Panc1 (cell line): ENCODE data around the gene HEATR3. TPM values are rescaled to one million over a fixed set of nuclear protein-coding genes. Genes with fewer than 3 reads are reported as not detected.

Source experiments
- ATAC-seq: fragments of 200-7000 bp; cut with Tn5 transposase; 2 replicates; pipeline ENCODE4 v1.9.1; 2020; ENCODE audit warnings: mild to moderate bottlenecking, moderate library complexity
- BruUV-seq: library from RNA; stranded (reverse); fragments of 400-500 nt; replicated peaks from 2 replicates; lab custom pipeline; 2021; lab: Mats Ljungman, UMichigan
- CTCF ChIA-PET: fragments of 300-600 bp; sonication (Branson Sonifier 250); formaldehyde crosslinking; loops from one replicate; lab custom pipeline; 2022; ENCODE audit warnings: antibody characterized with exemption; lab: Charles Lee
- POLR2A ChIA-PET: fragments of 300-600 bp; sonication (Branson Sonifier 250); formaldehyde crosslinking; loops from one replicate; lab custom pipeline; 2022; ENCODE audit warnings: antibody characterized with exemption; lab: Charles Lee
- DNase-seq: peaks from one replicate; pipeline ENCODE4 v3.0.0-alpha.2; 2010; ENCODE audit warnings: low read depth, low spot score
- H3K27ac ChIP-seq: 2 replicates; pipeline ENCODE4 v1.5.1; 2011; ENCODE audit warnings: mild to moderate bottlenecking, low read length, inconsistent platforms
- H3K27me3 ChIP-seq: fragments of 200-500 bp; sonication (Bioruptor generic); 2 replicates; pipeline ENCODE4 v1.6.0; 2014; ENCODE audit warnings: low read length, inconsistent platforms; ENCODE audit not compliant: control insufficient read depth, insufficient read depth
- H3K36me3 ChIP-seq: fragments of 200-500 bp; sonication (Bioruptor generic); 2 replicates; pipeline ENCODE4 v1.5.1; 2014; ENCODE audit warnings: inconsistent platforms, mild to moderate bottlenecking, low read length, moderate library complexity; ENCODE audit not compliant: control insufficient read depth, insufficient read depth
- H3K4me1 ChIP-seq: 2 replicates; pipeline ENCODE4 v1.5.1; 2011; ENCODE audit warnings: inconsistent platforms, mild to moderate bottlenecking, low read length, moderate library complexity; ENCODE audit not compliant: control insufficient read depth, insufficient read depth
- H3K4me3 ChIP-seq, 2 experiments: 2 replicates each; pipeline ENCODE4 v1.5.1; 2011 to 2012; ENCODE audit warnings: low read depth in 2 of 2, low read length in 2 of 2, mild to moderate bottlenecking in 2 of 2, inconsistent platforms in 1 of 2, moderate library complexity in 1 of 2
- H3K9me3 ChIP-seq: fragments of 200-500 bp; sonication (Bioruptor generic); 2 replicates; pipeline ENCODE4 v1.5.1; 2014; ENCODE audit warnings: low read depth, mild to moderate bottlenecking, inconsistent platforms, low read length, moderate library complexity; ENCODE audit not compliant: control insufficient read depth, insufficient read depth
- POLR2AphosphoS5 ChIP-seq: IDR thresholded peaks from 2 replicates; pipeline ENCODE4 v1.6.1; 2012; ENCODE audit warnings: mild to moderate bottlenecking, low read depth, low read length, moderate library complexity
- SIN3A ChIP-seq: IDR thresholded peaks from 2 replicates; pipeline ENCODE4 v1.6.1; 2012; ENCODE audit warnings: low read depth, mild to moderate bottlenecking, low read length, moderate library complexity, borderline replicate concordance; ENCODE audit not compliant: insufficient read depth
- TCF7L2 ChIP-seq: IDR thresholded peaks from 2 replicates; pipeline ENCODE4 v1.6.1; 2011; ENCODE audit warnings: mild to moderate bottlenecking, low read depth, low read length, inconsistent platforms
- in situ Hi-C: cut with HindIII; loops from 2 replicates; pipeline ENCODE4 v1.10.0; 2016; ENCODE audit warnings: low sequenced_read_pairs, low pct_unique_long_range_greater_than_20kb
- intact Hi-C: fragments of 100-400 bp; cut with micrococcal nuclease; formaldehyde crosslinking; loops from one replicate; pipeline ENCODE4 v1.10.0; 2022; ENCODE audit not compliant: unreplicated experiment
- total RNA-seq: library from RNA; stranded (reverse); gene quantifications from one replicate; pipeline ENCODE4 v1.2.1, GENCODE V29; 2021; ENCODE audit not compliant: unreplicated experiment
- TF ChIP-seq, protein P1 (sequence below), 2 experiments: IDR thresholded peaks; 2 replicates each; pipeline ENCODE4 v1.6.1; 2011 to 2012; ENCODE audit warnings: low read depth in 2 of 2, control low read depth in 1 of 2, low read length in 1 of 2, mild to moderate bottlenecking in 1 of 2, moderate library complexity in 1 of 2; ENCODE audit not compliant: insufficient read depth in 1 of 2
- TF ChIP-seq, protein P2 (sequence below): fragments of 450-650 bp; IDR thresholded peaks from 2 replicates; pipeline ENCODE4 v1.5.1; 2017; ENCODE audit warnings: mild to moderate bottlenecking

HEATR3 gene
- total RNA-seq, 1 experiment from 2014 or later: 18.6 TPM

DNA sequence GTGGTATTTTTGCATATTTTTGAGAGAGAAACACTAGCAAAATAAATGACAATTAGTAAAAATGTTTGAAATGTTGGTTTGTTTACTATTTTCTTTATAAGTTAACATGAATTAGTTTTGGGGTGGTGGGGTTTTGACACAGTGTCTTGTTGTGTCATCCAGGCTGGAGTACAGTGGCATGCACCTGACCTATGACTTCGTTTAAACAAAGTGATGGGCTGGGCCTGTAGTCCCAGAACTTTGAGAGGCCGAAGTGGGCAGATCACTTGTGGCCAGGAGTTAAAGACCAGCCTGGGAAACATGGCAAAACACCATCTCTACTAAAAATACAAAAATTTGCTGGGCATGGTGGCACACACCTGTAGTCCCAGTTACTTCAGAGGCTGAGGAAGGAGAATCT is 17.9 kb upstream of the HEATR3 start:
- TF ChIP-seq TCF7L2 (no peak), SIN3A (no peak), POLR2AphosphoS5 (no peak)
- TF ChIP-seq, protein P1, sequence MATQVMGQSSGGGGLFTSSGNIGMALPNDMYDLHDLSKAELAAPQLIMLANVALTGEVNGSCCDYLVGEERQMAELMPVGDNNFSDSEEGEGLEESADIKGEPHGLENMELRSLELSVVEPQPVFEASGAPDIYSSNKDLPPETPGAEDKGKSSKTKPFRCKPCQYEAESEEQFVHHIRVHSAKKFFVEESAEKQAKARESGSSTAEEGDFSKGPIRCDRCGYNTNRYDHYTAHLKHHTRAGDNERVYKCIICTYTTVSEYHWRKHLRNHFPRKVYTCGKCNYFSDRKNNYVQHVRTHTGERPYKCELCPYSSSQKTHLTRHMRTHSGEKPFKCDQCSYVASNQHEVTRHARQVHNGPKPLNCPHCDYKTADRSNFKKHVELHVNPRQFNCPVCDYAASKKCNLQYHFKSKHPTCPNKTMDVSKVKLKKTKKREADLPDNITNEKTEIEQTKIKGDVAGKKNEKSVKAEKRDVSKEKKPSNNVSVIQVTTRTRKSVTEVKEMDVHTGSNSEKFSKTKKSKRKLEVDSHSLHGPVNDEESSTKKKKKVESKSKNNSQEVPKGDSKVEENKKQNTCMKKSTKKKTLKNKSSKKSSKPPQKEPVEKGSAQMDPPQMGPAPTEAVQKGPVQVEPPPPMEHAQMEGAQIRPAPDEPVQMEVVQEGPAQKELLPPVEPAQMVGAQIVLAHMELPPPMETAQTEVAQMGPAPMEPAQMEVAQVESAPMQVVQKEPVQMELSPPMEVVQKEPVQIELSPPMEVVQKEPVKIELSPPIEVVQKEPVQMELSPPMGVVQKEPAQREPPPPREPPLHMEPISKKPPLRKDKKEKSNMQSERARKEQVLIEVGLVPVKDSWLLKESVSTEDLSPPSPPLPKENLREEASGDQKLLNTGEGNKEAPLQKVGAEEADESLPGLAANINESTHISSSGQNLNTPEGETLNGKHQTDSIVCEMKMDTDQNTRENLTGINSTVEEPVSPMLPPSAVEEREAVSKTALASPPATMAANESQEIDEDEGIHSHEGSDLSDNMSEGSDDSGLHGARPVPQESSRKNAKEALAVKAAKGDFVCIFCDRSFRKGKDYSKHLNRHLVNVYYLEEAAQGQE (IDR thresholded peaks at IDR 0.05; ENCODE audit: insufficient read depth in 1 of 2, low read depth in 2 of 2, low read length in 1 of 2): no peak
- TF ChIP-seq, protein P2, sequence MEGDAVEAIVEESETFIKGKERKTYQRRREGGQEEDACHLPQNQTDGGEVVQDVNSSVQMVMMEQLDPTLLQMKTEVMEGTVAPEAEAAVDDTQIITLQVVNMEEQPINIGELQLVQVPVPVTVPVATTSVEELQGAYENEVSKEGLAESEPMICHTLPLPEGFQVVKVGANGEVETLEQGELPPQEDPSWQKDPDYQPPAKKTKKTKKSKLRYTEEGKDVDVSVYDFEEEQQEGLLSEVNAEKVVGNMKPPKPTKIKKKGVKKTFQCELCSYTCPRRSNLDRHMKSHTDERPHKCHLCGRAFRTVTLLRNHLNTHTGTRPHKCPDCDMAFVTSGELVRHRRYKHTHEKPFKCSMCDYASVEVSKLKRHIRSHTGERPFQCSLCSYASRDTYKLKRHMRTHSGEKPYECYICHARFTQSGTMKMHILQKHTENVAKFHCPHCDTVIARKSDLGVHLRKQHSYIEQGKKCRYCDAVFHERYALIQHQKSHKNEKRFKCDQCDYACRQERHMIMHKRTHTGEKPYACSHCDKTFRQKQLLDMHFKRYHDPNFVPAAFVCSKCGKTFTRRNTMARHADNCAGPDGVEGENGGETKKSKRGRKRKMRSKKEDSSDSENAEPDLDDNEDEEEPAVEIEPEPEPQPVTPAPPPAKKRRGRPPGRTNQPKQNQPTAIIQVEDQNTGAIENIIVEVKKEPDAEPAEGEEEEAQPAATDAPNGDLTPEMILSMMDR: no peak
- POLR2A ChIA-PET: interaction anchor here (0.7 kb wide), 1 partner anchor 20 kb away, joined by 4 read pairs; no protein-coding TSS in a partner anchor
- Histone ChIP-seq H3K4me3 (no peak overlapping the region), H3K9me3 (no peaks in the 10 kb centered on the region), H3K27ac (no peak overlapping the region), H3K27me3 (no peaks in the 10 kb centered on the region), H3K36me3 (no peaks in the 10 kb centered on the region), H3K4me1 (no peaks in the 10 kb centered on the region)
- in situ Hi-C loops: no loop called here
- no TSS peak for BruUV-seq
- DNase-seq (no peak), ATAC-seq (no peak)
- intact Hi-C loops: no loop called here
- CTCF ChIA-PET: no interaction called here

DNA sequence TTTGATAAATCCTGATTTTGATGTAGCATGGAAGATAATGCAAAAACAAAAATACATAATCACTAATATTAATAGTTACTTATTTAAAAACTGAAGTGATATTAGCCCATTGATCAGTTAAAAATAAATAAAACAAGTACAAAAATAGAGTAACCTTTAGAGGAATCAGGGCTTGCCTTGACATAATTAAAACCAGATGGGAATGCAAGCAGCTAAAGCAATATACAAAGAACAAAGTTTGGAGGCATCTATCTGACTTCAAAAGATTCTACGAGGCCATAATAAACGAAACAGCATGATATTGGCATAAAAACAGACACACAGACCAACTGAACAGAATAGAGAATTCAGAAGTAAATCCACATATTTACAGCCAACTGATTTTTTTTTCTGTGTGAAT is 15.0 kb upstream of the HEATR3 start:
- Histone ChIP-seq H3K36me3 (no peaks in the 10 kb centered on the region), H3K27me3 (no peaks in the 10 kb centered on the region), H3K4me1 (no peaks in the 10 kb centered on the region), H3K27ac (no peak overlapping the region), H3K4me3 (no peak overlapping the region), H3K9me3 (no peaks in the 10 kb centered on the region)
- TF ChIP-seq POLR2AphosphoS5: no peak
- no peak for TF ChIP-seq TCF7L2
- TF ChIP-seq, protein P1 (IDR thresholded peaks at IDR 0.05; ENCODE audit: insufficient read depth in 1 of 2, low read depth in 2 of 2, low read length in 1 of 2): no peak
- TF ChIP-seq, protein P2: no peak
- TF ChIP-seq SIN3A: no peak
- ATAC-seq (no peak), DNase-seq (no peak)
- ChIA-PET CTCF (no interaction called here), POLR2A (no interaction called here)
- in situ Hi-C loops (no loop called here), intact Hi-C loops (no loop called here)
- no TSS peak for BruUV-seq
